Endothelial cell of umbilical vein (primary cell): ENCODE measurements around the gene NDUFA5. TPM values are rescaled to one million over a fixed set of nuclear protein-coding genes. Genes with fewer than 3 reads are reported as not detected.

ENCODE experiments used
- BruUV-seq: library from RNA; stranded (reverse); fragments of 400-500 nt; replicated peaks from 2 replicates; lab custom pipeline; 2021; lab: Mats Ljungman, UMichigan
- CTCF ChIA-PET: fragments of 300-600, 350-600 bp; sonication (Branson Sonifier 250); formaldehyde crosslinking; loops from one replicate; lab custom pipeline; 2021; ENCODE audit warnings: antibody characterized with exemption, inconsistent platforms; lab: Charles Lee
- POLR2A ChIA-PET: fragments of 300-600, 350-600 bp; sonication (Branson Sonifier 250); formaldehyde crosslinking; loops from one replicate; lab custom pipeline; 2021; ENCODE audit warnings: antibody characterized with exemption, inconsistent platforms; lab: Charles Lee
- DNase-seq: peaks from one replicate; pipeline ENCODE4 v3.0.0-alpha.2; 2011; ENCODE audit warnings: low read depth, low spot score
- FAIRE-seq: peaks from 2 replicates; lab custom pipeline; 2011; peaks lifted over from hg19 to GRCh38; lab: Jason Lieb, UNC
- H2AFZ ChIP-seq: 2 replicates; pipeline ENCODE4 v1.6.0; 2012; ENCODE audit warnings: low read depth, low read length, control low read depth, inconsistent platforms
- H3K27ac ChIP-seq: 2 replicates; pipeline ENCODE4 v1.5.1; 2011; ENCODE audit warnings: low read depth, mild to moderate bottlenecking, control low read depth, low read length, moderate library complexity; ENCODE audit not compliant: insufficient read depth
- H3K27me3 ChIP-seq, 2 experiments: 2 replicates each; pipeline versions ENCODE4 v1.6.0 to v1.6.1; 2011; ENCODE audit warnings: low read length in 2 of 2, mixed read lengths in 1 of 2; ENCODE audit not compliant: control insufficient read depth in 2 of 2, insufficient read depth in 2 of 2
- H3K36me3 ChIP-seq, 2 experiments: 2 replicates in 1 of 2; 3 replicates in 1 of 2; pipeline ENCODE4 v1.5.1; 2011; ENCODE audit warnings: low read length in 2 of 2, mild to moderate bottlenecking in 1 of 2, moderate library complexity in 1 of 2; ENCODE audit not compliant: control insufficient read depth in 2 of 2, insufficient read depth in 2 of 2; ENCODE audit errors: extremely low read depth in 1 of 2
- H3K4me1 ChIP-seq: 3 replicates; pipeline ENCODE4 v1.5.1; 2011; ENCODE audit warnings: mild to moderate bottlenecking, low read length; ENCODE audit not compliant: control insufficient read depth, insufficient read depth; ENCODE audit errors: extremely low read depth
- H3K4me2 ChIP-seq: 2 replicates; pipeline ENCODE4 v1.6.1; 2011; ENCODE audit warnings: low read length, control low read depth, mixed read lengths; ENCODE audit not compliant: insufficient read depth
- H3K4me3 ChIP-seq, 3 experiments: fragments of 200-600 bp in 1 of 3; sonication (generic), shearing (Covaris generic) in 1 of 3; replicated peaks in 1 of 3; 2 replicates each; pipeline ENCODE4 v1.5.1; 2011 to 2016; ENCODE audit warnings: control low read depth in 3 of 3, low read length in 3 of 3, mild to moderate bottlenecking in 2 of 3, inconsistent platforms in 1 of 3, low read depth in 1 of 3, moderate library complexity in 1 of 3; ENCODE audit not compliant: insufficient read depth in 1 of 3
- H3K79me2 ChIP-seq: 2 replicates; pipeline ENCODE4 v1.6.0; 2012; ENCODE audit warnings: low read length, inconsistent platforms; ENCODE audit not compliant: control insufficient read depth, insufficient read depth
- H3K9ac ChIP-seq: replicated peaks from 2 replicates; pipeline ENCODE3; 2011; ENCODE audit warnings: low read length, control low read depth; ENCODE audit not compliant: insufficient read depth; ENCODE audit errors: extremely low read depth
- H3K9me1 ChIP-seq: replicated peaks from 3 replicates; pipeline ENCODE4 v1.6.0; 2011; ENCODE audit warnings: mild to moderate bottlenecking, low read length; ENCODE audit not compliant: control insufficient read depth, insufficient read depth; ENCODE audit errors: extremely low read depth
- H3K9me3 ChIP-seq: replicated peaks from 2 replicates; pipeline ENCODE4 v1.5.1; 2012; ENCODE audit warnings: low read length, inconsistent platforms; ENCODE audit not compliant: control insufficient read depth, insufficient read depth
- H4K20me1 ChIP-seq: replicated peaks from 2 replicates; pipeline ENCODE3; 2011; ENCODE audit warnings: mild to moderate bottlenecking, low read length; ENCODE audit not compliant: control insufficient read depth, insufficient read depth; ENCODE audit errors: extremely low read depth
- CTCF ChIP-seq, 2 donors: IDR thresholded peaks; 1 replicate in 1 of 2; 2 replicates in 1 of 2; pipeline ENCODE4 v1.5.1; 2011; ENCODE audit warnings: low read length in 2 of 2, mild to moderate bottlenecking in 2 of 2, moderate library complexity in 2 of 2, control low read depth in 1 of 2, inconsistent platforms in 1 of 2, low read depth in 1 of 2; ENCODE audit not compliant: insufficient read depth in 1 of 2; ENCODE audit errors: extremely low read depth in 1 of 2
- EZH2 ChIP-seq: IDR thresholded peaks from 2 replicates; pipeline ENCODE4 v1.6.1; 2012; ENCODE audit warnings: borderline replicate concordance, low read depth, mild to moderate bottlenecking, moderate library complexity, low read length, inconsistent platforms; ENCODE audit not compliant: severe bottlenecking
- FOS ChIP-seq: IDR thresholded peaks from 2 replicates; pipeline ENCODE4 v1.6.1; 2011; ENCODE audit warnings: mild to moderate bottlenecking, low read length, moderate library complexity, borderline replicate concordance; ENCODE audit not compliant: insufficient read depth
- GATA2 ChIP-seq: IDR thresholded peaks from 2 replicates; pipeline ENCODE4 v1.7.0; 2011; ENCODE audit warnings: low read depth, mild to moderate bottlenecking, moderate library complexity, mixed read lengths, low read length; ENCODE audit not compliant: insufficient read length, insufficient read depth
- JUN ChIP-seq: IDR thresholded peaks from 2 replicates; pipeline ENCODE4 v1.6.1; 2011; ENCODE audit warnings: borderline replicate concordance, low read depth; ENCODE audit not compliant: insufficient read length, insufficient read depth
- MAX ChIP-seq: IDR thresholded peaks from 2 replicates; pipeline ENCODE4 v1.6.1; 2011; ENCODE audit not compliant: insufficient read depth, insufficient read length
- MYC ChIP-seq: IDR thresholded peaks from one replicate; pipeline ENCODE4 v1.6.1; 2011; ENCODE audit warnings: mild to moderate bottlenecking, low read depth, low read length
- POLR2A ChIP-seq: IDR thresholded peaks from 2 replicates; pipeline ENCODE4 v1.6.1; 2012; ENCODE audit warnings: low read depth, mild to moderate bottlenecking, control low read depth, low read length
- POLR2AphosphoS5 ChIP-seq: IDR thresholded peaks from 2 replicates; pipeline ENCODE4 v1.6.1; 2012; ENCODE audit warnings: low read depth, mild to moderate bottlenecking, control low read depth, low read length, moderate library complexity; ENCODE audit not compliant: insufficient read depth
- dilution Hi-C: fragments of 300-500 bp; cut with MboI; formaldehyde crosslinking; loops from one replicate; pipeline ENCODE4 v1.15.0; 2019; ENCODE audit warnings: low sequenced_read_pairs; ENCODE audit not compliant: extremely low pct_ligation_motif_present
- intact Hi-C: fragments of 100-400 bp; cut with micrococcal nuclease; formaldehyde crosslinking; loops from one replicate; pipeline ENCODE4 v1.10.0; 2022
- polyA plus RNA-seq, 4 experiments: library from polyadenylated mRNA; depleted of rRNA in 3 of 4; stranded (reverse) in 3 of 4; unstranded in 1 of 4; fragments of >200 nt; gene quantifications; 2 replicates each; pipeline versions ENCODE4 v1.2.1 to v1.2.3, GENCODE V29; 2011 to 2012; ENCODE audit warnings: missing spikeins in 1 of 4
- total RNA-seq: library from RNA; stranded (reverse); gene quantifications from 2 replicates; pipeline ENCODE4 v1.2.3, GENCODE V29; 2021

Gene NDUFA5
- total and polyA plus RNA-seq, 2 donors (not counting 3 experiments of a cell fraction or from before 2014, with no cell fraction given) = 6.2 to 62.3 TPM

- Histone ChIP-seq H3K27ac (no peak overlapping the region), H3K4me2 (no peak overlapping the region), H4K20me1 (no peaks in the 10 kb centered on the region), H3K9ac (no peak overlapping the region), H2AFZ (no peak overlapping the region), H3K9me1 (no peaks in the 10 kb centered on the region), H3K9me3 (no peaks in the 10 kb centered on the region), H3K36me3 (no peaks in the 10 kb centered on the region), H3K4me1 (no peaks in the 10 kb centered on the region), H3K79me2 (no peaks in the 10 kb centered on the region), H3K27me3 (peaks cover 3 to 4% of the 10 kb centered on the region in 2 experiments), H3K4me3 (no peak overlapping the region)
- BruUV-seq = no TSS peak
- ChIA-PET POLR2A (interaction anchor here (0.7 kb wide), 1 partner anchor 37 kb away, joined by 5 read pairs; no protein-coding TSS in a partner anchor), CTCF (interaction anchor here (1.1 to 1.4 kb wide), 2 partner anchors 9 to 185 kb away, joined by 3 read pairs; no protein-coding TSS in a partner anchor)
- FAIRE-seq (no peak), DNase-seq (no peak)
- intact Hi-C loops = no loop called here
- TF ChIP-seq GATA2 (no peak), FOS (no peak), MAX (no peak), POLR2AphosphoS5 (no peak), CTCF (IDR thresholded peaks at IDR 0.05; ENCODE audit: extremely low read depth in 1 of 2, insufficient read depth in 1 of 2, low read depth in 1 of 2, low read length in 2 of 2) (no peak), EZH2 (no peak), POLR2A (no peak), JUN (no peak), MYC (no peak)
- dilution Hi-C loops = no loop called here
Measured at GRCh38 chr7:123498031-123498430, 59.6 kb downstream of the NDUFA5 start.
